GM19397 (cell line): Measurements from ENCODE around the gene ARMC9.
"Not testable (repeated sequence)": the region's sequence is repeated elsewhere in the genome, so short reads cannot be mapped to it uniquely, and the experiment has no call there.

Source experiments
- ATAC-seq: cut with Tn5 transposase; IDR thresholded peaks from one replicate; pipeline ENCODE4 v1.9.1; 2021; ENCODE audit warnings: mild to moderate bottlenecking, moderate library complexity; ENCODE audit not compliant: unreplicated experiment

ARMC9 gene

GRCh38 chr2:231182513-231182899 is 15.9 kb upstream of the ARMC9 start:
- ATAC-seq = no peak

DNA sequence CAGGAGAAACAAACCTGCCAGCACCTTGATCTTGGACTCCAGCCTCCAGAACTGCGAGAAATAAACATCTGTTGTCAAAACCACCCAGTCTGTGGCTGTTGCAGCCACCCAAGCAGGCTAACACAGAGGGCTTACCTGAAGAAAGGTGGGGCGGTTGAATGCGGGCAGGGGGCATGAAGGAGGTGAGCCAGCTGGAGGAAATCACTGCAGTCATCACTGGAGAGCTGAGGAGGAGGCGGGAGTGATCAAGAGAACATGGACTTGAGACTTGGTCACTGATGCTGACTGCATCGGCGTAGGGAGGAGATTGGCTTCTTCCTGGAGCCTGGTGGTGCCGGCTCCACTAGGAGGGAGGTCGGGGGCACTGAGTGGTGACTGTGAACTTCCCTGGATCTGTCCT is 14.6 kb upstream of the ARMC9 start:
- no peak for ATAC-seq

DNA sequence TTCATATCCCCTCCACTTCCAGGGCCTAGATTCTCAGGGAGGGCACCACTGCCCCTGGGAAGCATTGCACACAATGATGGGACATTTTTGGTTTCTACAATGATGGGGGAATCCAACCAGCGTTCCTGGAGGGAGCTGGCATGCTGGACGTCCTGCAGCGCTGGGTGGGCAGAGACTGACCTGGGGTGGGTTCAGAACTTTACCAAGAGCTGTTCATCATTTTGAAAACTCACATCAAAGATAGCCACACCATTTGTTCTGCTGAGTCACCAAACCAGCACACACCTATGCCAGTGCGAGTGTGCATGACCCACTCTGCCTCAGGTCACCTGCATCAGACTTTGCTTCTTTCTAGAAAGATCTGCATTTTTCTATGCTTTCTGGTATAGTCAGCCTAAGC is 14.1 kb upstream of the ARMC9 start:
- no peak for ATAC-seq

DNA sequence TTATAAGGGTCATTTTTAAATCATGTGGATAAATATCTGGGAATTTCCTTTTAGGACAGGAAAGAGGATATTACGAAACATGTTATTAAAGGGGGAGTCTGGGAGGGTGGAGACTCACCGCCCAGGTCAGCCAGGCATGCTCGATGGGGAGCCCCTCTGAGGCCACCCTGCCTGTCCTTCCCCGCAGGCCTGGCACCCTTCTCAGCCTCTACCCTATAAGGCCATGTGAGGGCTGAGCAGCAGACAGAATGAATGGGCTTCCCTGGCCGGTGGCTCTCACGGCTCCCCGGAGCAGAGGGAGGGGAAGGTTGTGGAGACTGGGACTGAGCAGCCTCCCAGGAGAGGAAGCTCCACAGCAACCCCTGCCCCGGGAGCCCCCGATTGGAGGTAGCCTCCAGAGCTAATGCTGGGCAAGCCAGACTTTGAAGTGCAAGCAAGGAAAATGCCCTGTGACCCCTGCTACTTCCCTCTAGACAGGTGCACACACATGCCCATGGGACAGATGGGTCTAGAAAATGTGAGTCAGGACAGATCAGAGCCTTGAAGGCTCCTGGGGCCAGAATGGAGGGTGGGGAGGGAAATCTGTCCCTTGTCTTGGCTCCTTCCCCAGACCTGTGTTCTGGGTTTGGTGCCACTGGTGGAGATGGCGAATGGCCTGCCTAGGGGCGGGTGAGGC is 13.2 kb upstream of the ARMC9 start:
- ATAC-seq = no peak

- no peak for ATAC-seq
Measured at GRCh38 chr2:231185886-231186285, 12.5 kb upstream of the ARMC9 start.

DNA sequence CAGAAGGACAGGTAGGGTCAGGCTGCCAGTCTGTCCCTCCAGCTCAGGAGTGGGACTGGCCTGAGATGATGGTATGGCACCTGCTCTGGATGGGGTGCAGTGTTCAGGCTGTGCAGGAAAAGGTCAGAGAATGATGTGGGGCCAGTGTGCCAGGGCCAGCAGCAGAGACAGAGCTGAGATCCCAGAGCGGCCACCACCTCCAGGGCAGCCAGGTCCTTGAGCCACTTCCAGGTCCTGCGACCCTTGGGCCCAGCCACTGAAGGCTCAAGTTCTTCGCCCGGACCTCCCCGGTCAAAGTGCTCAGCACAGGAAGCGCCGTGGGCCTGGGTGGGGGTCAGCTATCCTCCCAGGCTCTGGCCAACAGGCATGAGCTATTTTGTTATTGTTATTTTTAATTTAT is 12.1 kb upstream of the ARMC9 start:
- no peak for ATAC-seq

DNA sequence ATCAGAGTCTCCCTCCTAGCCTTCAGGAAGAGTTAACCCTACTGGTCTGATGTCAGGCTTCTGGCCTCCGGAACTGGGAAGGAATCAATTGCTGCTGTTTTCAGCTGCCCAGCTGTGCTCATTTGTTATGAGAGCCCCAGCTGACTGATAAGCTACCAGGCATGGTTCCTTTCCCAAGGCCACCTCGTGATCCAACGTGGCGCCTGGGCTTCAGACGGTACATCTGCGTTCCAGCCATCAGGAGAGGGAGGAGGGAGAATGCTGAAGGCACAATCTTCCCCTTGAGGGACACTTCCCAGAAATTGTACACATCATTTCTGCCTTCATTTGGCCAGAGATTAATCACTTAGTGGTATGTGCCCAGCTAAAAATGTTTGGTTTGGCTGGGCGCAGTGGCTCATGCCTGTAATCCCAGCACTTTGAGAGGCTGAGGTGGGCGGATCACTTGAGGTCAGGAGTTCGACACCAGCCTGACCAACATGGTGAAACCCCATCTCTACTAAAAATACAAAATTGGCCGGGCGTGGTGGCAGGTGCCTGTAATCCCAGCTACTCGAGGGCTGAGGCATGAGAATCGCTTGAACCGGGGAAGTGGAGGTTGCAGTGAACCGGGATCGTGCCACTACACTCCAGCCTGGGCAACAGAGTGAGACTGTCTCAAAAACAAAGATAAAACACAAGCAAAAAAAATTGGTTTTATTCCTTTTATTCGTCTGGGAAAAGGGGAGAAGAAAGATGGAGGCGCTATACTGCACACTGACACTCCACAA is 10.5 kb upstream of the ARMC9 start:
- ATAC-seq = no peak

GRCh38 chr2:231188506-231189170 is 9.8 kb upstream of the ARMC9 start:
- no peak for ATAC-seq

DNA sequence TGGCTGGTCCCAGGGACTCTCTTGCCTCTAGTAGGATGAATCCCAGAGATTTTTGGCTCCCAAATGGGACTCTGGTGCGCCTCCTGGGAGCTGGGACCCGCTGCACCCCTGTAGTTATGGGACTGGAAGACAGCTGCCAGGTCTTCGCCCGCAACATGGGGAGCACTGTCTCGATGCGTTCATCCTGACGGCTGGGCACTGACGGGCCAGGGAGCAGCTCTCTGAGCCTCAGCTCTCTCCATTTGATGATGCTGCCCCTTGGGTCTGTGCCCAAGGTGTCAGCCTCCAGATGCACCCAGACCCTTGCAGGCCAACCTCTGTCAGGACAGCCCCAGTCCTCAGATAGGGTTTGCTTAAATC is 9.3 kb upstream of the ARMC9 start:
- ATAC-seq = no peak

DNA sequence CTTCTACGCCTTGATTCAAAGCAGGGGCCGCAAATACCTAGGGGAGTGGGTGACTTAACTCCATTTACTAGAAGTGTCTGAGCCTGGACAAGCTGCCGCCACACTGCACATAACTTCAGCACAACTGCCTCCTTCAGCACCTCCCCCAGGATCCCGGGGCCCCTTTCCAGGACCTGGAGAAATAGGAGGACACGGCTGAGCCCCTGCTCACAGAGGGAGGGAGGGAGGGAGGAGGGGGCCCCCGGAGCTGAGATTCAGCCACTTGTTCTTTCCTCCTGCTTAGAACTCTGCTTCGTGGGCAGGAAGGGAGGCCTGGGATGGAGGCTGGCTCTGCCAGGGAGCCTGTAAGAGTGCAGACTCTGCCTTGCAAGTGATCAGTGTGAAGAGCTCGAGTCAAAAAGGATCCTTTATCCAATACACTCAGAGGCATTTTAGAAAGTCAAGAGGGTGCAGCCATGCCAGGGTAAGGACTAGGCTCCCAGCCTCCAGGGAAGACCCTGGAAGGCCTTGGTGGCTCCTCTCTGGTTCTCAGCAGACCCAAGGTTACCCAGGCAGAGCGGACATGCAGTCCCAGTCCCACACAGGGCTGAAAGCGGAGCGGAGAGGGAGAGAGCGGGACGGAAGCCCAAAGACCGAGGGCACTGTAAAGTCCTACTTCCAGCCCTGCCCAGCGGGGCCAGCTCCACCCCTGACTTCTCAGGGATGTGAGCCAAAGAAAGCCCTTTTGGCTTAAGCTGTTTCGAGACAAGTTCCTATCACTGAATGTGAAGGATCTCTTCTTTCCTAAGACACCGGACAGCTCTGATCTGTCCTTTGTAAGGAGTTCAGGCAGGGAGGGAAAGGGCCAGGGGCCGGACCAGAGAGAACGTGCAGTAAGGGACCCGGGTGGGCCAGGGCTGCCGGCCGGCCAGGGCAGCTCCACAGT is 8.6 kb upstream of the ARMC9 start:
- no peak for ATAC-seq

DNA sequence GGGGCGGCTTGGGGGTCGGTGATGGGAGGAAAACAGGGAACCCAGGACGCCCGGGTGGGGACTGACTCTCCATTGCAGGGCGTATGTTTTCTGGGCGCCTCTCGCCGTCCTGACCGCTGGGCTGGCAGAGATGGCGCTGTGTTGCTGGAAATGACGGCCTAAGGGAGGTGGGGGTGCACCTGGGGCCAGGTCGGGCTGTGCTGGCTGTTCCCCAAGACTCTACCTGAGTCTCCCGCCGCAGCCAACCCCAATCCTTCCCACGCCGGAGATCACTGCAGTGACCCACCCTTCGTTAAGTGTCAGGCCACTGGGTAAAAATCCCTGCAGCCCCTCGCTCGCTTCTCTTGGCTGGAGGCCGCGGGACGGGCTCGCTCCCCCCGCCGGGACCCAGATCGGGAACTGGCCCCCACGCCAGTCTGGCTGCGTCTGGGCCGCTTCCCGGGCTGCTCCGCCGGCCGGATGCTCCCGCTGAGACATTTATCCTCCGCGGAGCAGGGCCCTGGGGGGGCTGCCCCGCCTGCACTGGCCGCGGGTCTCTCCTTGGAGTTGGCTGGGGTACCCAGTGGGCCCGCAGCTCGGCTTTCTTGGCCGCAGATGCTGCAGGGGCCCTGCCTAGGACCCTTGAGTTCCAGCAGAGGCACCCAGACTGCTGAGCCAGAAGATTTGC is 7.8 kb upstream of the ARMC9 start:
- no peak for ATAC-seq

- ATAC-seq = no peak
Measured at GRCh38 chr2:231191896-231192872, 6.2 kb upstream of the ARMC9 start.

DNA sequence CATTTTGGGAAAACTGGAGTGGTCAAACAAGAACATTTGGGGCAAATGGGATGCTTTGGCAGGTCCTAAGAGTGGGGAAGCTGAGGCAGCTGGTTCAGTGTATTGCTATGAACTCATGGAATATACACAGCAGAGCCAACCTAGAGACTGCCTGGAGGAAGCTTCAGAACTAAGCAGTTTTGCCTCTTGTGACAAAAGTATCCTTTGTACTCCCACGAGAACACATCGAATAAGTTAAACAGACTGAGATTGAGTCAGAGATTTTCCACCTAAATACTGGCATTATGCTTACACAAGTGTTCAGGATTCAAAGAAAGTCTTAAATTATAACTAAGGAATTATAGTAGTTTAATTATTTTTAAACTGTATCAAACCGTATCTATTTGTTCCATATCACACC is 5.2 kb upstream of the ARMC9 start:
- ATAC-seq = no peak

- no peak for ATAC-seq
Measured at GRCh38 chr2:231196592-231196991, 1.8 kb upstream of the ARMC9 start.

DNA sequence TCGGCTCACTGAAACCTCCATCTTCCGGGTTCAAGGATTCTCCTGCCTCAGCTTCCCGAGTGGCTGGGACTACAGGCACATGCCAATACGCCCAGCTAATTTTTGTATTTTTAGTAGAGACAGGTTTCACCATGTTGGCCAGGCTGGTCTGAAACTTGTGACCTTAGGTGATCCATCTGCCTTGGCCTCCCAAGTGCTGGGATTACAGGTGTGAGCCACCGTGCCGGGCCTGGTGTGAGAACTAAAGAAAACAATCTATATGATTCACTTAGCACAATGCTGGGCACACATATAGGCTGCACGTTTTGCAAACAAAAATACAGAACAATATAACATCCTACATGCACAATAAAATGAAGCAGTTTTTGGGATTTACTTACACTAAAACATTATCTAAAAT is 1.2 kb upstream of the ARMC9 start:
- not testable (repeated sequence) for ATAC-seq

DNA sequence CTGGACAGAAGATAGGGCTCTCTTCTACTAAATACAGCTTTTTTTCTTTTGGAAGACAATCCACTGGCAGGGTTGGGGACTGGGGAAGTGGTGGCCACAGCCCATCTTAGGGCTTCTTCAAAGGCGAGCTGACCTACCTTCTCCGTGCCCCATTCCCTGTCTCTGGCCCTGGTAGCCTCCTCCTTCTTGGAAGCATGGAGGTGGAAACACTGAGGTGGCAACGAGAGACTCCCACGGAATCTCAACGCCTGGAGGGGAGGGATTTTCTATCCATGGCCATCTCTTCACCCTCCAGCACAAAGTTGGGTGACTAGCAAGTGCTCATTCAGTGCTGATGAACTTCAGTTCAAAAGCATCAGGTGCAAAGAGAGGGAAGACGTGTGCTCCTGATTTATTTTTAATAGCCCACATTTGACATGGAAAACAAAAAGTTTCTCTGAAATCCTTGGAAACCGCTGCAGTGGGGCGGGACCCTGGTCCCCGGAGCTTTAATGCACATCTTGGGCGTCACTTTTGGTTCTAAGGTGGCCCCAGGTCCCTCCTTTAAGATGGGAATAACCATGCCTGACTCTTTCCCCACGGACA is 633 bp upstream of the ARMC9 start:
- ATAC-seq = no peak

DNA sequence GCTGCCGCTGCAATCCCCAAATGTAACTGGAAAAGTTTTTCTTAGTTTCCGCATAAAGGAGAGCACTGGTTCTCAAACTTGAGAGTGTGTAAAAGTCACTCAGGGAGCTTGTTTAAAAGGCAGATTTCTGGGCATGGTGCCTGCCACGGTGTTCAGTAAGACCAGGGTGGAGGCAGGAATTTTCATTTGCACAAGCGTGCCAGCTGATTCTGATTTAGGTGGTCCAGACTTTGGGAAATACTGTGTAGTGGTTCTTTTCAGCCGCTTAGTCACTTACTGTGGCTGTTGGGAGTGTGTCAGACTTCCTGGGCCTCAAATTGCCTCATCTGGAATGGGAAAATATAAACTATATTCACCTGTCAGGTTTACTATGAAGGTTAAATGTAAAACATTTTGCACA is 788 bp downstream of the ARMC9 start:
- ATAC-seq = no peak

DNA sequence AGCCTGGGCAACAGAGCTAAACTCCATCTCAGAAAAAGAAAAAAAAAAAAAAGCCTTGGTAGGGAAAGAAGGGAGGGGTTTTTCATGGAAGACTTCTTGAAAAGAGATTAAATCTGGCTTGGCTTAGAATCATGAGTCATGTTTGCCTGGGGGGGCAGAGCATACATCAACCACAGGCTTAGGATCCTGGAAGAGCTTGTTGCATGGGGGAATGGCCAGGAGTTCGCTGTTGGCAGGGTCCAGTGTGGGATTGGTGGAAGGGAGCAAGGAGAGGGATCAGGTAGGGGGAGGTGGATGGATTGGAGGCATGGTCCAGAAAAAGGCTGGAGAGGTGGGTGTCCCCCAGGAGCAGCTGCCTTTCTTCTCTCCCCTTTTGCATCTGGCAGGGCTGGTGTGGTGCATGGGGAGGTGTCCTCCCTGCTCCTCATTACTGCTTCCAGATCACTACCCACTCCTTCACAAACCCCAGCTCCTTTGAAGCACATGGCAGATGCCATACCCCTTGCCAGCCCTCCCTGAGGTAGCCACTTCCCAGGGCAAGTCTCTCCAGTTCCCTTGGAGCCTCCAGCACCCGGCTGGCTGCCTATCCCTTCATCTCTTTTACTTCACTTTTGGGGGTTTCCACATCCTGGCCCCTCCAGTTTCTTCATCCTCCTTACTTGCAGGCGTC is 2.5 kb downstream of the ARMC9 start:
- no peak for ATAC-seq

GRCh38 chr2:231201475-231201814 is 3.0 kb downstream of the ARMC9 start:
- ATAC-seq = no peak
